Suprapubic skin (tissue), 4 donors: ENCODE data around the gene TAF11L7.

ENCODE experiments used
- EP300 ChIP-seq: sonication (generic); formaldehyde crosslinking; IDR thresholded peaks from one replicate; pipeline ENCODE4 v1.6.1; 2017; ENCODE audit warnings: antibody characterized with exemption
- POLR2A ChIP-seq, 2 donors: fragments of 450-650 bp; IDR thresholded peaks; one replicate each; pipeline ENCODE4 v1.6.1; 2017; ENCODE audit warnings: antibody characterized with exemption in 2 of 2, mild to moderate bottlenecking in 2 of 2, moderate library complexity in 2 of 2
- POLR2AphosphoS5 ChIP-seq, 3 donors: sonication (generic); formaldehyde crosslinking; IDR thresholded peaks; one replicate each; pipeline ENCODE4 v1.6.1; 2017; ENCODE audit warnings: antibody characterized with exemption in 3 of 3
- TF ChIP-seq, protein P1 (sequence below), 2 donors: fragments of 200-600 bp in 1 of 2; fragments of 450-650 bp in 1 of 2; sonication (generic) in 1 of 2; IDR thresholded peaks; one replicate each; pipeline ENCODE4 v1.5.1; 2016 to 2019; ENCODE audit warnings: antibody characterized with exemption in 2 of 2, mild to moderate bottlenecking in 1 of 2, moderate library complexity in 1 of 2

GRCh38 chr5:17625686-17626085 lies 40.1 kb upstream of the TAF11L7 start:
- TF ChIP-seq, protein P1, sequence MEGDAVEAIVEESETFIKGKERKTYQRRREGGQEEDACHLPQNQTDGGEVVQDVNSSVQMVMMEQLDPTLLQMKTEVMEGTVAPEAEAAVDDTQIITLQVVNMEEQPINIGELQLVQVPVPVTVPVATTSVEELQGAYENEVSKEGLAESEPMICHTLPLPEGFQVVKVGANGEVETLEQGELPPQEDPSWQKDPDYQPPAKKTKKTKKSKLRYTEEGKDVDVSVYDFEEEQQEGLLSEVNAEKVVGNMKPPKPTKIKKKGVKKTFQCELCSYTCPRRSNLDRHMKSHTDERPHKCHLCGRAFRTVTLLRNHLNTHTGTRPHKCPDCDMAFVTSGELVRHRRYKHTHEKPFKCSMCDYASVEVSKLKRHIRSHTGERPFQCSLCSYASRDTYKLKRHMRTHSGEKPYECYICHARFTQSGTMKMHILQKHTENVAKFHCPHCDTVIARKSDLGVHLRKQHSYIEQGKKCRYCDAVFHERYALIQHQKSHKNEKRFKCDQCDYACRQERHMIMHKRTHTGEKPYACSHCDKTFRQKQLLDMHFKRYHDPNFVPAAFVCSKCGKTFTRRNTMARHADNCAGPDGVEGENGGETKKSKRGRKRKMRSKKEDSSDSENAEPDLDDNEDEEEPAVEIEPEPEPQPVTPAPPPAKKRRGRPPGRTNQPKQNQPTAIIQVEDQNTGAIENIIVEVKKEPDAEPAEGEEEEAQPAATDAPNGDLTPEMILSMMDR (IDR thresholded peaks at IDR 0.05), result no peak
- no peak for TF ChIP-seq POLR2A (IDR thresholded peaks at IDR 0.05)
- TF ChIP-seq POLR2AphosphoS5 (IDR thresholded peaks at IDR 0.05), result no peak
- no peak for TF ChIP-seq EP300
